Stimulated activated CD4-positive, alpha-beta T cell treated with anti-CD3 and anti-CD28 coated beads, Interleukin-4, amount 100 ng/mL, for 4 hours (primary cell): ENCODE data around the gene CCDC61.

Experiments
- DNase-seq, 2 experiments: peaks; one replicate each; pipeline ENCODE4 v3.0.0-alpha.2; 2020

Gene CCDC61

DNA sequence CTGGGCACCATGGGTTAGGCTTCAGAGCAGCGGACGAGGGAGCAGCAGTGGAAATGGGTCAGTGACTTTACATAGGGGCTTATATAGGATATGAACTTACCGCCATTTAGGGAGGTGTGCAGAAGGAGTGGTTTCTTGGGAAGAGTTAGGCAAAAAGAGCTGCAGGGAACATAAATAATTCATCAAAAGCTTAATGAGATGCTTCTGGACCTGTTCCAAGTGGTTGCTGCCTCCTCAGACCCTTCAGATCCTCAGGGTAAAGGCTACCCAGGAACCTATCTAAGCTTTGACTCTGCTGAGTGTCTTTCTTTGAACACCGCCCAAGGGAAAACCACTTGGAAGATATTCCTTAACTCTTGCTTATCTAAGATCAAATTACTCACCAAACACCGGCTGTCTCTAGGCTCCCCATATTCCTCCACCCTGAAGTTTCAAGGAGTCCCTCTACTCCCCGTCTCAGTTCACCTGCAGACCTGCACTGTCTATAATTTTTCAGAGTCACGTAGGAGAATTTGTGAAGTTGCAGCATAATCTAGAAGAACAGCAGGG, 45.8 kb downstream of the CCDC61 start, which contains the start of gene IGFL4:
IGFL4 (minus strand) TSS at position 51 of the 549 bp plus-strand sequence; CDS start at position 11, 40 bp downstream.
- no peak for DNase-seq

GRCh38 chr19:46042252-46042883, 47.1 kb downstream of the CCDC61 start:
- no peak for DNase-seq

GRCh38 chr19:46043519-46043918, 48.3 kb downstream of the CCDC61 start:
- DNase-seq = no peak

DNA sequence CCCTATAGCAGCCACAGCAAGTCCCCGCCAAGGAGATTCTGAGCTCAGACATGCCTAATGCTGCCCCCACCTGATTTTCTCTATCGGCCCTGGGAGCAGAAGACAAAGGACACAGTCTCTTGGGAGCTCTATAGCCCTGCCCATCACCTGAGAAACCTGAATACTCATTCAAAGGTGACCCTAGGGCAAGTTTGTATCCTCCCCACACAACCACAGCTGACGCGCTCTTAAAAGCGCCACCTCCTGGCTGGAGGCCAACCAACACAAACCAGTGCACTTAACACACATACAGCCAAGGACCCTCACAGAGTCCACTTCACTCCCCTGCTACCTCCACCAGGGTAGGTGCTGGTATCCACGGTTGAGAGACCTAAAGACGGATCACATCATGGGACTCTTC, 54.3 kb downstream of the CCDC61 start:
- DNase-seq = no peak

DNA sequence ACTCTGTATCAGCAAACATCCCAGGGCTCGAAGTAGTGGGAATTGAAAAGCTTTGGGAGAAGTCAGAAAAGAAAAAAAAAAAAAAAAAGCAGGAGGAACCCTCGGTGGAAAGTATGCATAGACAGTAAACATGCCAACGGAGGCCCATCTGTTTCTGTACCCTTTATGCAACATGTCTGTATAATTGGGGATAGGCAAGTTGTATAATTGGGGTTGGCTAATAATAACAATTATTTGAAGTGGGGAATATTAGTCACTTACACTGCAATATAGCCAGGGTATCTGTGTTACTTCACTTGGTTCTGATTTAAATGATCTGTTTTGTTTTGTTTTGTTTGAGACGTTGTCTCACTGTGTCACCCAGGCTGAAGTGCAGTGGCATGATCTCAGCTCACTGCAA, 57.6 kb downstream of the CCDC61 start:
- DNase-seq = no peak

- DNase-seq = no peak
Observed at GRCh38 chr19:46056536-46056935, 61.3 kb downstream of the CCDC61 start.

DNA sequence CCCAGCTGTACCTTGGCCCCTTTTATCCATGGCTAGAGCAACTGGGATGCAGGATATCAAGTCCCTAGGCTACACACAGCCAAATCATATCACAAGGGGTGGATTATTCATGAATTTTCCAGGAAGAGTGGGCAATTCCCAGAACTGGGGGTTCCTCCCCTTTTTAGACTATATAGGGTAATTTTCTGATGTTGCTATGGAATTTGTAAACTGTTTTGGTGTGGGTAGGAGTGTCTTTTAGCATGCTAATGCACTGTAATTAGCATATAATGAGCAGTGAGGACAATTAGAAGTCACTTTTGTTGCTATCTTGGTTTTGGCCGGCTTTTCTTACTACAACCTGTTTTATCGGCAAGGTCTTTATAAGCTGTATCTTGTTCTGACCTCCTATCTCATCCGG, 63.5 kb downstream of the CCDC61 start:
- DNase-seq = no peak

DNA sequence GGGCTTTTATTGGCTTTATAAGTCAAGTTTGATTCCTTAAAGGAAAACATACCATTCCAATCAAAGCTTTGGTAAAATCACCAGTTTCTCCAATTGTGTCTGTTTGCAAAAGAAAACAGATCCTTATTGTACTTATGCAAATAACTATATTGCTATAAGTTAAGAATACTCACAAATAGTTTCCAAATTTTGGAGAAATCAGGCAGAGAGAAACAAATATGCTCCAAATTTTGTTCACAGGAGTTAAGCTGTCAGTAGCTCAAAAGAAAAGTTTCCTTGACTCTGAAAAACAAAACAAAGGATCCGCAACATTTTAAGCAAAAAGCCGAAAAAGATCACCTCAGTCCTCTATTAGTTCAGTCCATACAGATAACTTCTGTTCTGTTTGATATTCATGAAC, 64.7 kb downstream of the CCDC61 start:
- DNase-seq = no peak

DNA sequence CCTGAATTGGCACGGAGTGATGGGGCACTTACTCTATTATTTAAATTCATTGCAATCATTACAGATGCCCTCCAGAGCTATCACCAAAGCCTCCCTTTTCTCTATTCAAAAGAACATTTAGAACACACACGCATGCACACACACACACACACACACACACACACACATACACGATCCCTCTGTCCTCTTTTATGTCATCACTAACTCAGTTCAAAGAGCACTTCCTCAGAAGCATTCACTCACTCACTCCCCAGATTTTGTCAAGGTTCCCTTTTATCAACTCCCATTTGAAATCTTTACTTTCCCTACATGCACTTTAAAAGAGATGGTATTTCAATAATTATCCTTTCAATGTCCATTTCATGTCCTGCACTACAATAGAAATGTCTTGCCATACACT, 67.9 kb downstream of the CCDC61 start:
- DNase-seq = no peak

DNA sequence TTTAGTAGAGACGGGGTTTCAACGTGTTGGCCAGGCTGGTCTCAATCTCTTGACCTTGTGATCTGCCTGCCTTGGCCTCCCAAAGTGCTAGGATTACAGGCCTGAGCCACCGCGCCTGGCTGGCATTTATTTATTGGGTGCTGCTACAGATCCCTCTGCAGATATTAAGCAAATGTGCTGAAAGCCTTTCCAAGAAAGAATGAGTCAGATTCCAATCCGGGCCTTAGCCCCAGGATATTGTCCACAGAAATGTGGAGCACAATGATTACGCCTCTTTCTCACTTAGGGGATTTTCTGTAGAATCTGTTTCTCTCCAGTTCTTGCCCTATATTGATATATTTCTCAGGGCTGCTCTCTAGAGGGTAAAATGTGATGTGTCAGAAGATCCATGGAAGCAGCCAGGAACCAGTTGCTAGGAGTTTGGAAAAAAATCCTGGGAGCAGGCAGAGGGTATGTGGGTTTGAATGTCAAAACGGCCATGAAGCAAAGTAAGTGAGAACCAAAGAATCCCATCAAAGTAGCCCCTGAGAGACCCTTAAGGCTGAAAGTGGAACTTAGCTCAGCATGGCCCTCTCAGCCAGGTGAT, 70.3 kb downstream of the CCDC61 start:
- DNase-seq = no peak

DNA sequence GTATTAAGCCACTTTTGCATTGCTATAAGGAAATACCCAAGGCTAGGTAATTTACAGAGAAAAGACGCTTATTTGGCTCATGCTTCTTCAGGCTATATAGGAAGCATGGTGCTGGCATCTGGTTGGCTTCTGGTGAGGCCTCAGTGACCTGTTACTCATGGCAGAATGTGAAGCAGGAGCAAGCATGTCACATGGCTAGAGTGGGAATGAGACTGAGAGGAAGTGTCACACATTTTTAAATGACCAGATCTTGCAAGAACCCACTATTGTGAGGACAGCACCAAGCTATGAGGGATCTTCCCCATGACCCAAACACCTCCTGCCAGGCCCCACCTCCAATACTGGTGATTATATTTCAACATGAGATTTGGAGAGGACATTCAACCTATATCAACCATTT, 71.2 kb downstream of the CCDC61 start:
- DNase-seq = no peak

- no peak for DNase-seq
Observed at GRCh38 chr19:46067691-46068090, 72.4 kb downstream of the CCDC61 start.
